HEK293 (cell line): Measurements from ENCODE around the gene FRAS1.

ENCODE experiments used
- GFI1B ChIP-seq: fragments of 450-650 bp; formaldehyde crosslinking; IDR thresholded peaks from 2 replicates; pipeline ENCODE4 v1.5.1; 2016; ENCODE audit warnings: missing biosample characterization, missing genetic modification characterization
- GLIS2 ChIP-seq: fragments of 450-650 bp; formaldehyde crosslinking; IDR thresholded peaks from 2 replicates; pipeline ENCODE4 v1.5.1; 2016; ENCODE audit warnings: missing biosample characterization, missing genetic modification characterization
- SP2 ChIP-seq: fragments of 450-650 bp; formaldehyde crosslinking; IDR thresholded peaks from 2 replicates; pipeline ENCODE4 v1.5.1; 2016; ENCODE audit warnings: missing biosample characterization, missing genetic modification characterization
- ZBTB17 ChIP-seq: fragments of 450-650 bp; formaldehyde crosslinking; IDR thresholded peaks from 2 replicates; pipeline ENCODE4 v1.5.1; 2016; ENCODE audit warnings: missing biosample characterization, missing genetic modification characterization
- ZBTB48 ChIP-seq: fragments of 450-650 bp; formaldehyde crosslinking; IDR thresholded peaks from 2 replicates; pipeline ENCODE4 v1.5.1; 2016; ENCODE audit warnings: missing biosample characterization, missing genetic modification characterization
- ZBTB8A ChIP-seq: fragments of 450-650 bp; formaldehyde crosslinking; IDR thresholded peaks from 2 replicates; pipeline ENCODE4 v1.5.1; 2016; ENCODE audit warnings: missing biosample characterization, missing genetic modification characterization
- ZNF221 ChIP-seq: fragments of 450-650 bp; formaldehyde crosslinking; IDR thresholded peaks from 2 replicates; pipeline ENCODE4 v1.5.1; 2017; ENCODE audit warnings: missing biosample characterization, missing genetic modification characterization, borderline replicate concordance
- ZNF239 ChIP-seq: fragments of 450-650 bp; formaldehyde crosslinking; IDR thresholded peaks from 2 replicates; pipeline ENCODE4 v1.5.1; 2016; ENCODE audit warnings: missing biosample characterization, missing genetic modification characterization
- ZNF24 ChIP-seq: fragments of 450-650 bp; formaldehyde crosslinking; IDR thresholded peaks from 2 replicates; pipeline ENCODE4 v1.5.1; 2016; ENCODE audit warnings: missing biosample characterization, missing genetic modification characterization
- ZNF335 ChIP-seq: fragments of 450-650 bp; formaldehyde crosslinking; conservative IDR thresholded peaks from 2 replicates; pipeline ENCODE4 v1.5.1; 2016; ENCODE audit warnings: missing biosample characterization, missing genetic modification characterization
- ZNF366 ChIP-seq: fragments of 450-650 bp; formaldehyde crosslinking; conservative IDR thresholded peaks from 2 replicates; pipeline ENCODE4 v1.5.1; 2016; ENCODE audit warnings: missing biosample characterization, missing genetic modification characterization
- ZNF394 ChIP-seq: fragments of 450-650 bp; formaldehyde crosslinking; IDR thresholded peaks from 2 replicates; pipeline ENCODE4 v1.5.1; 2016; ENCODE audit warnings: missing biosample characterization, missing genetic modification characterization, mild to moderate bottlenecking, moderate library complexity, borderline replicate concordance
- ZNF426 ChIP-seq: fragments of 450-650 bp; formaldehyde crosslinking; IDR thresholded peaks from 2 replicates; pipeline ENCODE4 v1.5.1; 2017; ENCODE audit warnings: missing biosample characterization, missing genetic modification characterization, mild to moderate bottlenecking, inconsistent platforms, moderate library complexity
- ZNF610 ChIP-seq: fragments of 450-650 bp; formaldehyde crosslinking; IDR thresholded peaks from 2 replicates; pipeline ENCODE4 v1.5.1; 2016; ENCODE audit warnings: missing biosample characterization, missing genetic modification characterization, borderline replicate concordance
- TF ChIP-seq, protein P1 (sequence below): fragments of 450-650 bp; formaldehyde crosslinking; IDR thresholded peaks from 2 replicates; pipeline ENCODE4 v1.5.1; 2016; ENCODE audit warnings: missing biosample characterization, missing genetic modification characterization
- TF ChIP-seq, protein P2 (sequence below): fragments of 450-650 bp; formaldehyde crosslinking; IDR thresholded peaks from 2 replicates; pipeline ENCODE4 v1.5.1; 2016; ENCODE audit warnings: missing biosample characterization, missing genetic modification characterization
- TF ChIP-seq, protein P3 (sequence below): fragments of 450-650 bp; formaldehyde crosslinking; optimal IDR thresholded peaks from 2 replicates; pipeline ENCODE3; 2016; ENCODE audit warnings: missing biosample characterization, mild to moderate bottlenecking, missing genetic modification characterization
- TF ChIP-seq, protein P4 (sequence below): fragments of 450-650 bp; formaldehyde crosslinking; IDR thresholded peaks from 2 replicates; pipeline ENCODE4 v1.5.1; 2017; ENCODE audit warnings: missing biosample characterization, mild to moderate bottlenecking, missing genetic modification characterization, moderate library complexity
- TF ChIP-seq, protein P5 (sequence below): fragments of 450-650 bp; formaldehyde crosslinking; IDR thresholded peaks from 2 replicates; pipeline ENCODE4 v1.5.1; 2016; ENCODE audit warnings: missing biosample characterization, missing genetic modification characterization
- TF ChIP-seq, protein P6 (sequence below): fragments of 450-650 bp; IDR thresholded peaks from 2 replicates; pipeline ENCODE4 v1.5.1; 2018; ENCODE audit warnings: missing biosample characterization, missing genetic modification characterization
- TF ChIP-seq, protein P7 (sequence below): fragments of 450-650 bp; formaldehyde crosslinking; IDR thresholded peaks from 2 replicates; pipeline ENCODE4 v1.5.1; 2017; ENCODE audit warnings: missing biosample characterization, missing genetic modification characterization
- TF ChIP-seq, protein P8 (sequence below): fragments of 450-650 bp; formaldehyde crosslinking; IDR thresholded peaks from 2 replicates; pipeline ENCODE4 v1.5.1; 2016; ENCODE audit warnings: missing biosample characterization, missing genetic modification characterization

The FRAS1 gene

DNA sequence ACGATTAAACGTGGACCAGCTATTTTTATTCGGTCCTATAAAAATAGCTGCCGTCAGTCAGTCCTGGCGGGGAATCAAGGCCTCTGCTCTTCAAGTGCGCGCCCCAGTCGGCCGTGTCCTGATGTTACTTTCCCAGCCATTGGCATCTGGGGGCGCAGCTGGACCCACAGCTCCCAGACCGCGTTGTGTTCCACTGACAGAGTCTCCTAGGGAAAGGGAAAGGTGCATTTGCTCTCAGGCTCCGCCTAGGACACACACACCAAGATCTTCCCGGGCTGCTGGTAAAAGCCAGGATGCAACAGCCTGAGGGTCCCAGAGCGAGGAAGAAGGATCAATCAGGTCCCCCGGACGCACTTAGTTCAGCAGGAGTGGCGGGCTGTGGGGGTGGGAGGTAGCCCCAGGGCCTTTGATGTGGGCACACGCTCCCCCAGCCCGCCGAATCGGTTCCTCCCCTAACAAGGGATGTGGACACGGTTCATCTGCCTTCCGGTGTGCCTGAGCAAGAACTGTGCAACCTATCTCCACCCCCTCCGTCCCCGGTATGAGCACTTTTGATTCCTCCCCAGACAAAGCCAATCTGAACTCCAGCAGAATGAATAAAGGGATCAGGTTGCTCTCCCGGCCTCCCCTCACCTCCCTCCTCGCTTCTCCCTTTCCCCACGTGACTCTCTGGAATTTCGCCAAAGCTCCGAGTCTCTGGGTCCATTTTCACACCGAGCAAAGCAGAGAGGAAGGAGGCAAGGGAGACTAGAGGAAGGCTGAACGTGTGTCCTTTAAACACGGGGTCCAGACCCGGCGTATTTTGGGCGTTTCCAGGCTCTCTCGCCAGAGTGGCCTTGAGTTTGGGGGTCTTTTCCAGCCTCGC, 626 bp upstream of the FRAS1 start (continued):
- TF ChIP-seq, protein P1, sequence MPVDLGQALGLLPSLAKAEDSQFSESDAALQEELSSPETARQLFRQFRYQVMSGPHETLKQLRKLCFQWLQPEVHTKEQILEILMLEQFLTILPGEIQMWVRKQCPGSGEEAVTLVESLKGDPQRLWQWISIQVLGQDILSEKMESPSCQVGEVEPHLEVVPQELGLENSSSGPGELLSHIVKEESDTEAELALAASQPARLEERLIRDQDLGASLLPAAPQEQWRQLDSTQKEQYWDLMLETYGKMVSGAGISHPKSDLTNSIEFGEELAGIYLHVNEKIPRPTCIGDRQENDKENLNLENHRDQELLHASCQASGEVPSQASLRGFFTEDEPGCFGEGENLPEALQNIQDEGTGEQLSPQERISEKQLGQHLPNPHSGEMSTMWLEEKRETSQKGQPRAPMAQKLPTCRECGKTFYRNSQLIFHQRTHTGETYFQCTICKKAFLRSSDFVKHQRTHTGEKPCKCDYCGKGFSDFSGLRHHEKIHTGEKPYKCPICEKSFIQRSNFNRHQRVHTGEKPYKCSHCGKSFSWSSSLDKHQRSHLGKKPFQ (tag by site-specific recombination) = peak; percentile 91
- TF ChIP-seq ZNF221 (tag by site-specific recombination) = no peak
- TF ChIP-seq, protein P2, sequence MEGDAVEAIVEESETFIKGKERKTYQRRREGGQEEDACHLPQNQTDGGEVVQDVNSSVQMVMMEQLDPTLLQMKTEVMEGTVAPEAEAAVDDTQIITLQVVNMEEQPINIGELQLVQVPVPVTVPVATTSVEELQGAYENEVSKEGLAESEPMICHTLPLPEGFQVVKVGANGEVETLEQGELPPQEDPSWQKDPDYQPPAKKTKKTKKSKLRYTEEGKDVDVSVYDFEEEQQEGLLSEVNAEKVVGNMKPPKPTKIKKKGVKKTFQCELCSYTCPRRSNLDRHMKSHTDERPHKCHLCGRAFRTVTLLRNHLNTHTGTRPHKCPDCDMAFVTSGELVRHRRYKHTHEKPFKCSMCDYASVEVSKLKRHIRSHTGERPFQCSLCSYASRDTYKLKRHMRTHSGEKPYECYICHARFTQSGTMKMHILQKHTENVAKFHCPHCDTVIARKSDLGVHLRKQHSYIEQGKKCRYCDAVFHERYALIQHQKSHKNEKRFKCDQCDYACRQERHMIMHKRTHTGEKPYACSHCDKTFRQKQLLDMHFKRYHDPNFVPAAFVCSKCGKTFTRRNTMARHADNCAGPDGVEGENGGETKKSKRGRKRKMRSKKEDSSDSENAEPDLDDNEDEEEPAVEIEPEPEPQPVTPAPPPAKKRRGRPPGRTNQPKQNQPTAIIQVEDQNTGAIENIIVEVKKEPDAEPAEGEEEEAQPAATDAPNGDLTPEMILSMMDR (tag by site-specific recombination) = peak; percentile 54; the same call in 1 of the 2 replicates
- TF ChIP-seq, protein P3, sequence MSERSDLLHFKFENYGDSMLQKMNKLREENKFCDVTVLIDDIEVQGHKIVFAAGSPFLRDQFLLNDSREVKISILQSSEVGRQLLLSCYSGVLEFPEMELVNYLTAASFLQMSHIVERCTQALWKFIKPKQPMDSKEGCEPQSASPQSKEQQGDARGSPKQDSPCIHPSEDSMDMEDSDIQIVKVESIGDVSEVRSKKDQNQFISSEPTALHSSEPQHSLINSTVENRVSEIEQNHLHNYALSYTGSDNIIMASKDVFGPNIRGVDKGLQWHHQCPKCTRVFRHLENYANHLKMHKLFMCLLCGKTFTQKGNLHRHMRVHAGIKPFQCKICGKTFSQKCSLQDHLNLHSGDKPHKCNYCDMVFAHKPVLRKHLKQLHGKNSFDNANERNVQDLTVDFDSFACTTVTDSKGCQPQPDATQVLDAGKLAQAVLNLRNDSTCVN = peak; percentile 29
- TF ChIP-seq, protein P4, sequence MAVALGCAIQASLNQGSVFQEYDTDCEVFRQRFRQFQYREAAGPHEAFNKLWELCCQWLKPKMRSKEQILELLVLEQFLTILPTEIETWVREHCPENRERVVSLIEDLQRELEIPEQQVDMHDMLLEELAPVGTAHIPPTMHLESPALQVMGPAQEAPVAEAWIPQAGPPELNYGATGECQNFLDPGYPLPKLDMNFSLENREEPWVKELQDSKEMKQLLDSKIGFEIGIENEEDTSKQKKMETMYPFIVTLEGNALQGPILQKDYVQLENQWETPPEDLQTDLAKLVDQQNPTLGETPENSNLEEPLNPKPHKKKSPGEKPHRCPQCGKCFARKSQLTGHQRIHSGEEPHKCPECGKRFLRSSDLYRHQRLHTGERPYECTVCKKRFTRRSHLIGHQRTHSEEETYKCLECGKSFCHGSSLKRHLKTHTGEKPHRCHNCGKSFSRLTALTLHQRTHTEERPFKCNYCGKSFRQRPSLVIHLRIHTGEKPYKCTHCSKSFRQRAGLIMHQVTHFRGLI (tag by site-specific recombination) = no peak
- TF ChIP-seq, protein P5, sequence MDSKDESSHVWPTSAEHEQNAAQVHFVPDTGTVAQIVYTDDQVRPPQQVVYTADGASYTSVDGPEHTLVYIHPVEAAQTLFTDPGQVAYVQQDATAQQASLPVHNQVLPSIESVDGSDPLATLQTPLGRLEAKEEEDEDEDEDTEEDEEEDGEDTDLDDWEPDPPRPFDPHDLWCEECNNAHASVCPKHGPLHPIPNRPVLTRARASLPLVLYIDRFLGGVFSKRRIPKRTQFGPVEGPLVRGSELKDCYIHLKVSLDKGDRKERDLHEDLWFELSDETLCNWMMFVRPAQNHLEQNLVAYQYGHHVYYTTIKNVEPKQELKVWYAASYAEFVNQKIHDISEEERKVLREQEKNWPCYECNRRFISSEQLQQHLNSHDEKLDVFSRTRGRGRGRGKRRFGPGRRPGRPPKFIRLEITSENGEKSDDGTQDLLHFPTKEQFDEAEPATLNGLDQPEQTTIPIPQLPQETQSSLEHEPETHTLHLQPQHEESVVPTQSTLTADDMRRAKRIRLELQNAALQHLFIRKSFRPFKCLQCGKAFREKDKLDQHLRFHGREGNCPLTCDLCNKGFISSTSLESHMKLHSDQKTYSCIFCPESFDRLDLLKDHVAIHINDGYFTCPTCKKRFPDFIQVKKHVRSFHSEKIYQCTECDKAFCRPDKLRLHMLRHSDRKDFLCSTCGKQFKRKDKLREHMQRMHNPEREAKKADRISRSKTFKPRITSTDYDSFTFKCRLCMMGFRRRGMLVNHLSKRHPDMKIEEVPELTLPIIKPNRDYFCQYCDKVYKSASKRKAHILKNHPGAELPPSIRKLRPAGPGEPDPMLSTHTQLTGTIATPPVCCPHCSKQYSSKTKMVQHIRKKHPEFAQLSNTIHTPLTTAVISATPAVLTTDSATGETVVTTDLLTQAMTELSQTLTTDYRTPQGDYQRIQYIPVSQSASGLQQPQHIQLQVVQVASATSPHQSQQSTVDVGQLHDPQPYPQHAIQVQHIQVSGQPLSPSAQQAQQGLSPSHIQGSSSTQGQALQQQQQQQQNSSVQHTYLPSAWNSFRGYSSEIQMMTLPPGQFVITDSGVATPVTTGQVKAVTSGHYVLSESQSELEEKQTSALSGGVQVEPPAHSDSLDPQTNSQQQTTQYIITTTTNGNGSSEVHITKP (tag by site-specific recombination) = peak; percentile 95
- peak; percentile 91 for TF ChIP-seq ZBTB8A (tag by site-specific recombination)
- peak; percentile 90 for TF ChIP-seq ZNF335 (tag by site-specific recombination)
- TF ChIP-seq ZNF426 = no peak
- peak; percentile 98 for TF ChIP-seq ZBTB17 (tag by site-specific recombination)
- TF ChIP-seq ZBTB48 (tag by site-specific recombination) = peak; percentile 96
- TF ChIP-seq, protein P6, sequence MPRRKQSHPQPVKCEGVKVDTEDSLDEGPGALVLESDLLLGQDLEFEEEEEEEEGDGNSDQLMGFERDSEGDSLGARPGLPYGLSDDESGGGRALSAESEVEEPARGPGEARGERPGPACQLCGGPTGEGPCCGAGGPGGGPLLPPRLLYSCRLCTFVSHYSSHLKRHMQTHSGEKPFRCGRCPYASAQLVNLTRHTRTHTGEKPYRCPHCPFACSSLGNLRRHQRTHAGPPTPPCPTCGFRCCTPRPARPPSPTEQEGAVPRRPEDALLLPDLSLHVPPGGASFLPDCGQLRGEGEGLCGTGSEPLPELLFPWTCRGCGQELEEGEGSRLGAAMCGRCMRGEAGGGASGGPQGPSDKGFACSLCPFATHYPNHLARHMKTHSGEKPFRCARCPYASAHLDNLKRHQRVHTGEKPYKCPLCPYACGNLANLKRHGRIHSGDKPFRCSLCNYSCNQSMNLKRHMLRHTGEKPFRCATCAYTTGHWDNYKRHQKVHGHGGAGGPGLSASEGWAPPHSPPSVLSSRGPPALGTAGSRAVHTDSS (tag by site-specific recombination) = peak; percentile 3
- TF ChIP-seq GLIS2 (tag by site-specific recombination) = peak; percentile 66
- TF ChIP-seq, protein P7, sequence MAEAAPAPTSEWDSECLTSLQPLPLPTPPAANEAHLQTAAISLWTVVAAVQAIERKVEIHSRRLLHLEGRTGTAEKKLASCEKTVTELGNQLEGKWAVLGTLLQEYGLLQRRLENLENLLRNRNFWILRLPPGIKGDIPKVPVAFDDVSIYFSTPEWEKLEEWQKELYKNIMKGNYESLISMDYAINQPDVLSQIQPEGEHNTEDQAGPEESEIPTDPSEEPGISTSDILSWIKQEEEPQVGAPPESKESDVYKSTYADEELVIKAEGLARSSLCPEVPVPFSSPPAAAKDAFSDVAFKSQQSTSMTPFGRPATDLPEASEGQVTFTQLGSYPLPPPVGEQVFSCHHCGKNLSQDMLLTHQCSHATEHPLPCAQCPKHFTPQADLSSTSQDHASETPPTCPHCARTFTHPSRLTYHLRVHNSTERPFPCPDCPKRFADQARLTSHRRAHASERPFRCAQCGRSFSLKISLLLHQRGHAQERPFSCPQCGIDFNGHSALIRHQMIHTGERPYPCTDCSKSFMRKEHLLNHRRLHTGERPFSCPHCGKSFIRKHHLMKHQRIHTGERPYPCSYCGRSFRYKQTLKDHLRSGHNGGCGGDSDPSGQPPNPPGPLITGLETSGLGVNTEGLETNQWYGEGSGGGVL = peak; percentile 96
- peak; percentile 60 for TF ChIP-seq ZNF24
- no peak; the same call in 1 of the 2 replicates for TF ChIP-seq GFI1B (tag by site-specific recombination)
- peak; percentile 88; the same call in 1 of the 2 replicates for TF ChIP-seq ZNF394 (tag by site-specific recombination)
- TF ChIP-seq ZNF239 = no peak
- TF ChIP-seq ZNF366 (tag by site-specific recombination) = peak; percentile 90
- TF ChIP-seq, protein P8, sequence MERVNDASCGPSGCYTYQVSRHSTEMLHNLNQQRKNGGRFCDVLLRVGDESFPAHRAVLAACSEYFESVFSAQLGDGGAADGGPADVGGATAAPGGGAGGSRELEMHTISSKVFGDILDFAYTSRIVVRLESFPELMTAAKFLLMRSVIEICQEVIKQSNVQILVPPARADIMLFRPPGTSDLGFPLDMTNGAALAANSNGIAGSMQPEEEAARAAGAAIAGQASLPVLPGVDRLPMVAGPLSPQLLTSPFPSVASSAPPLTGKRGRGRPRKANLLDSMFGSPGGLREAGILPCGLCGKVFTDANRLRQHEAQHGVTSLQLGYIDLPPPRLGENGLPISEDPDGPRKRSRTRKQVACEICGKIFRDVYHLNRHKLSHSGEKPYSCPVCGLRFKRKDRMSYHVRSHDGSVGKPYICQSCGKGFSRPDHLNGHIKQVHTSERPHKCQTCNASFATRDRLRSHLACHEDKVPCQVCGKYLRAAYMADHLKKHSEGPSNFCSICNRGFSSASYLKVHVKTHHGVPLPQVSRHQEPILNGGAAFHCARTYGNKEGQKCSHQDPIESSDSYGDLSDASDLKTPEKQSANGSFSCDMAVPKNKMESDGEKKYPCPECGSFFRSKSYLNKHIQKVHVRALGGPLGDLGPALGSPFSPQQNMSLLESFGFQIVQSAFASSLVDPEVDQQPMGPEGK (tag by site-specific recombination) = peak; percentile 77
- TF ChIP-seq ZNF610 (tag by site-specific recombination) = 0 out of 2 replicates have a peak, but pooled peaks have one; percentile 18
- peak; percentile 75 for TF ChIP-seq SP2 (tag by site-specific recombination)
